K562 (cell line): ENCODE results near the gene TANC1. TPM values are rescaled to one million over a fixed set of nuclear protein-coding genes. Genes with fewer than 3 reads are reported as not detected.

Experiments
- ATAC-seq: fragments of 200-7000 bp; cut with Tn5 transposase; 3 replicates; pipeline ENCODE4 v1.9.1; 2020; ENCODE audit warnings: moderate library complexity
- BruUV-seq: library from RNA; stranded (reverse); fragments of 400-500 nt; replicated peaks from 2 replicates; lab custom pipeline; 2021; lab: Mats Ljungman, UMichigan
- CTCF ChIA-PET: fragments of 300-600 bp; formaldehyde crosslinking; extraction: SDS; loops from one replicate; lab custom pipeline; 2021; ENCODE audit warnings: low intra/inter-chr PET ratio; lab: Yijun Ruan, JAX
- POLR2A ChIA-PET: fragments of 300-600, 350-650 bp; sonication (Branson Sonifier 250); formaldehyde crosslinking; extraction: SDS; loops from one replicate; lab custom pipeline; 2021; ENCODE audit warnings: antibody characterized with exemption, inconsistent platforms; lab: Yijun Ruan, JAX
- DNase-seq, 4 experiments: peaks; one replicate each; pipeline versions ENCODE4 v3.0.0 to v3.0.0-alpha.2; 2011 to 2018; ENCODE audit warnings: low spot score in 3 of 4, mixed read lengths in 3 of 4; ENCODE audit errors: extremely low read depth in 1 of 4
- FAIRE-seq: peaks from 2 replicates; lab custom pipeline; 2011; peaks lifted over from hg19 to GRCh38; lab: Jason Lieb, UNC
- H2AFZ ChIP-seq: 2 replicates; pipeline ENCODE4 v1.6.0; 2011; ENCODE audit warnings: low read depth, low read length, control low read depth, inconsistent platforms
- H3K27ac ChIP-seq: fragments of 200-600 bp; 3 replicates; pipeline ENCODE4 v1.8.0; 2011; ENCODE audit warnings: low read depth, mild to moderate bottlenecking, control low read depth, inconsistent platforms, low read length, moderate library complexity, mixed read lengths; ENCODE audit errors: extremely low read depth
- H3K27me3 ChIP-seq, 2 experiments: fragments of 300-600 bp in 1 of 2; 2 replicates in 1 of 2; 3 replicates in 1 of 2; pipeline versions ENCODE4 v1.6.0 to v1.8.0; 2011; ENCODE audit warnings: inconsistent platforms in 2 of 2, low read length in 2 of 2, mild to moderate bottlenecking in 1 of 2, mixed read lengths in 1 of 2, moderate library complexity in 1 of 2; ENCODE audit not compliant: control insufficient read depth in 2 of 2, insufficient read depth in 2 of 2
- H3K36me3 ChIP-seq: fragments of 300-600 bp; 3 replicates; pipeline ENCODE4 v1.8.0; 2011; ENCODE audit warnings: mild to moderate bottlenecking, low read length, inconsistent platforms; ENCODE audit not compliant: control insufficient read depth, insufficient read depth
- H3K4me1 ChIP-seq, 2 experiments: fragments of 200-600 bp in 1 of 2; replicated peaks in 1 of 2; 2 replicates in 1 of 2; 3 replicates in 1 of 2; pipeline versions ENCODE4 v1.5.1 to v1.8.0; 2011; ENCODE audit warnings: inconsistent platforms in 2 of 2, low read length in 2 of 2, mild to moderate bottlenecking in 1 of 2, mixed read lengths in 1 of 2, moderate library complexity in 1 of 2; ENCODE audit not compliant: control insufficient read depth in 2 of 2, insufficient read depth in 2 of 2
- H3K4me2 ChIP-seq: 2 replicates; pipeline ENCODE4 v1.6.1; 2011; ENCODE audit warnings: low read length, control low read depth, inconsistent platforms, mixed read lengths; ENCODE audit not compliant: insufficient read depth
- H3K4me3 ChIP-seq: fragments of 200-600 bp; sonication (generic), shearing (Covaris generic); 2 replicates; pipeline ENCODE4 v1.5.1; 2016; ENCODE audit warnings: control low read depth, inconsistent platforms
- H3K79me2 ChIP-seq: fragments of 200-600 bp; 3 replicates; pipeline ENCODE4 v1.8.0; 2011; ENCODE audit warnings: low read length, inconsistent platforms; ENCODE audit not compliant: control insufficient read depth, insufficient read depth
- H3K9ac ChIP-seq, 2 experiments: 2 replicates each; pipeline versions ENCODE4 v1.6.0 to v1.6.1; 2011; ENCODE audit warnings: low read depth in 2 of 2, low read length in 2 of 2, control low read depth in 1 of 2, inconsistent platforms in 1 of 2, mild to moderate bottlenecking in 1 of 2, mixed read lengths in 1 of 2; ENCODE audit not compliant: insufficient read depth in 1 of 2
- H3K9me1 ChIP-seq: one replicate; pipeline ENCODE4 v1.6.0; 2011; ENCODE audit warnings: inconsistent platforms, mild to moderate bottlenecking, low read length, moderate library complexity; ENCODE audit not compliant: control insufficient read depth, insufficient read depth
- H3K9me3 ChIP-seq: replicated peaks from 2 replicates; pipeline ENCODE4 v1.5.1; 2011; ENCODE audit warnings: low read depth, low read length, inconsistent platforms; ENCODE audit not compliant: control insufficient read depth, insufficient read depth
- H4K20me1 ChIP-seq: replicated peaks from 2 replicates; pipeline ENCODE4 v1.6.1; 2011; ENCODE audit warnings: low read length, inconsistent platforms, mixed read lengths; ENCODE audit not compliant: control insufficient read depth, insufficient read depth
- KLF1 ChIP-seq: fragments of 450-650 bp; IDR thresholded peaks from 2 replicates; pipeline ENCODE4 v1.6.1; 2016; ENCODE audit warnings: missing genetic modification characterization, missing compliant biosample characterization
- MLX ChIP-seq, 2 experiments: fragments of 450-650 bp in 1 of 2; sonication (generic) in 1 of 2; formaldehyde crosslinking; conservative IDR thresholded peaks; 2 replicates each; pipeline versions ENCODE4 v1.4.0 to v1.8.1; 2020 to 2022; ENCODE audit warnings: mild to moderate bottlenecking in 1 of 2, missing genetic modification reagents in 1 of 2
- RBM15 ChIP-seq: fragments of 200-400 bp; formaldehyde crosslinking; IDR thresholded peaks from 2 replicates; pipeline ENCODE4 v1.6.1; 2018; ENCODE audit warnings: mild to moderate bottlenecking, low read length, moderate library complexity; ENCODE audit not compliant: insufficient read depth
- RBM22 ChIP-seq: fragments of 200-400 bp; formaldehyde crosslinking; IDR thresholded peaks from 2 replicates; pipeline ENCODE4 v1.6.1; 2018; ENCODE audit warnings: low read length, low read depth; ENCODE audit not compliant: poor library complexity, severe bottlenecking
- SMARCA4 ChIP-seq: fragments of 450-650 bp; IDR thresholded peaks from 2 replicates; pipeline ENCODE4 v1.6.1; 2016
- TAF1 ChIP-seq: IDR thresholded peaks from 2 replicates; pipeline ENCODE4 v1.6.1; 2011; ENCODE audit warnings: mild to moderate bottlenecking, low read length, moderate library complexity; ENCODE audit not compliant: insufficient read depth, control insufficient read depth, severe bottlenecking; ENCODE audit errors: extremely low read depth
- ZHX1 ChIP-seq: fragments of 150-350 bp; conservative IDR thresholded peaks from 2 replicates; pipeline ENCODE4 v1.6.1; 2014; ENCODE audit warnings: low read length
- ZNF175 ChIP-seq: fragments of 200-800 bp; sonication (Bioruptor generic); IDR thresholded peaks from 2 replicates; pipeline ENCODE4 v1.6.1; 2016; ENCODE audit warnings: low read depth, mild to moderate bottlenecking, missing genetic modification characterization, missing compliant biosample characterization
- WGBS: fragments of 100-300 bp; shearing (Covaris generic); methylation state at CpG from one replicate; pipeline ENCODE4 v1.1.6; 2016; ENCODE audit warnings: low coverage, mixed read lengths; ENCODE audit not compliant: insufficient coverage; ENCODE audit errors: missing lambda C conversion rate; 5-methylcytosine and 5-hydroxymethylcytosine counted together
- in situ Hi-C: fragments of 300-500 bp; cut with MboI; formaldehyde crosslinking; loops from 4 replicates; pipeline ENCODE4 v1.15.0; 2018; ENCODE audit warnings: inconsistent platforms, mixed read lengths
- intact Hi-C: fragments of 100-400 bp; cut with micrococcal nuclease; formaldehyde crosslinking; loops from 2 replicates; pipeline ENCODE4 v1.14.2; 2022
- polyA plus RNA-seq, 8 experiments: library from polyadenylated mRNA; depleted of rRNA in 4 of 8; stranded (reverse) in 5 of 8; unstranded in 3 of 8; fragments of >200 nt; fragmentation: Nextera tagmentation in 2 of 8; fragmentation: Illumina TruSeq in 1 of 8; extraction: Ambion mirVana in 2 of 8; extraction: Trizol in 1 of 8; gene quantifications; 2 replicates each; pipeline versions ENCODE4 v1.2.1 to v1.2.3, GENCODE V29; 2011 to 2014; ENCODE audit warnings: inconsistent platforms in 1 of 8, missing spikeins in 1 of 8
- total RNA-seq, 7 experiments: library from RNA; depleted of rRNA in 6 of 7; stranded (reverse); fragments of >200 nt in 6 of 7; fragmentation: Illumina TruSeq in 2 of 7; extraction: Trizol in 2 of 7; gene quantifications; 2 replicates each; pipeline versions ENCODE4 v1.2.1 to v1.2.3, GENCODE V29; 2011 to 2021; ENCODE audit warnings: low replicate concordance in 1 of 7

TANC1 gene
- total and polyA plus RNA-seq, 9 of the 15 experiments (the other 6 are each of a cell fraction or from before 2014, with no cell fraction given), result under 0.01 to 0.20 (median 0.07) TPM; not detected in 1

GRCh38 chr2:159195697-159196096 lies 227.3 kb downstream of the TANC1 start:
- POLR2A ChIA-PET, result interaction anchor here (0.6 to 1.2 kb wide), 2 partner anchors 10 to 19 kb away, joined by 3 read pairs; no protein-coding TSS in a partner anchor
- in situ Hi-C loops (no loop called here), intact Hi-C loops (no loop called here)
- CTCF ChIA-PET, result no interaction called here
- no peak for DNase-seq
- 19% methylated on average over 6 of the region's 6 CpGs for WGBS
- Histone ChIP-seq H4K20me1 (no peaks in the 10 kb centered on the region), H3K27ac (no peak overlapping the region), H3K79me2 (no peaks in the 10 kb centered on the region), H3K4me2 (no peak overlapping the region), H3K27me3 (peaks cover 44 to 54% of the 10 kb centered on the region in 2 experiments), H3K9ac (no peak overlapping the region), H3K4me3 (no peak overlapping the region), H2AFZ (no peak overlapping the region), H3K4me1 (peaks cover 0 to 3% of the 10 kb centered on the region in 2 experiments; a peak in 1 of 5 replicates), H3K9me3 (no peaks in the 10 kb centered on the region), H3K9me1 (no peaks in the 10 kb centered on the region), H3K36me3 (no peaks in the 10 kb centered on the region)
- no peak for FAIRE-seq
- ATAC-seq, result no peak
- no peak for TF ChIP-seq RBM22
- TF ChIP-seq RBM15, result no peak
- no peak for TF ChIP-seq ZHX1
- TF ChIP-seq SMARCA4, result no peak
- no peak for TF ChIP-seq KLF1
- no peak for TF ChIP-seq MLX (CRISPR knock-in tag; conservative IDR thresholded peaks at IDR 0.05)
- TF ChIP-seq ZNF175 (CRISPR knock-in tag), result no peak
- no peak for TF ChIP-seq TAF1
- BruUV-seq, result no TSS peak
